H1 (cell line): ENCODE data around the gene PRSS38.

Experiments
- CREB1 ChIP-seq: IDR thresholded peaks from 2 replicates; pipeline ENCODE4 v1.6.1; 2012; ENCODE audit warnings: inconsistent platforms
- JUN ChIP-seq: IDR thresholded peaks from 2 replicates; pipeline ENCODE4 v1.6.1; 2011; ENCODE audit warnings: low read depth, mild to moderate bottlenecking, improper control_type of control experiment, low read length
- POLR2A ChIP-seq, 2 experiments: IDR thresholded peaks; 1 replicate in 1 of 2; 2 replicates in 1 of 2; pipeline ENCODE4 v1.6.1; 2011; ENCODE audit warnings: low read depth in 2 of 2, low read length in 2 of 2, mild to moderate bottlenecking in 2 of 2; ENCODE audit errors: control extremely low read depth in 1 of 2
- POLR2AphosphoS5 ChIP-seq: IDR thresholded peaks from 2 replicates; pipeline ENCODE4 v1.6.1; 2011; ENCODE audit warnings: low read depth, low read length
- TF ChIP-seq, protein P1 (sequence below), 3 experiments: IDR thresholded peaks; 1 replicate in 2 of 3; 2 replicates in 1 of 3; pipeline versions ENCODE4 v1.5.1 to v1.6.1; 2011; ENCODE audit warnings: low read length in 3 of 3, mild to moderate bottlenecking in 3 of 3, inconsistent platforms in 2 of 3, low read depth in 1 of 3, moderate library complexity in 1 of 3; ENCODE audit not compliant: insufficient read depth in 1 of 3; ENCODE audit errors: control extremely low read depth in 1 of 3
- TF ChIP-seq, protein P2 (sequence below): IDR thresholded peaks from 2 replicates; pipeline ENCODE4 v1.6.1; 2011; ENCODE audit warnings: low read length, improper control_type of control experiment

DNA sequence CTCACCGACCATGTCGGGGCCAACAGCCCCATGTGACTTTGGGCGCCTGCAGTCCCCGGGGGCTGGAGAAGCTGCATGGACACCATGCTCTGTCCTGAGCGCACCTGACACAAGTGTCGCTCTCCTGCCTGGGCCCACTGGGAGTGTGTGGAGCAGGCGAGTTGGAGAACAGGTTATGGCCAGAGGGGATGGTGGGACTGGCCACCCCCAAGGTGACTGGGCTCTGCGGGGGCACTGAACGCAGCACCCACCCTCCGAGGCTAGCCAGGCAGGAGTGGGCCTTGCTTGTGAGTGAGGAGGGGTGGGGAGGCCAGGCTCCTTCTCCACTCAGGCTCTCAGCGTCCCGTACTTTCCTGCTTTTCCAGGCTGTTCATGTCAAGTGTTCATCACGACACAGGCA is 44.7 kb upstream of the PRSS38 start:
- TF ChIP-seq POLR2A (IDR thresholded peaks at IDR 0.05; ENCODE audit: control extremely low read depth in 1 of 2, low read depth in 2 of 2, low read length in 2 of 2): no peak
- TF ChIP-seq CREB1: no peak
- TF ChIP-seq, protein P1, sequence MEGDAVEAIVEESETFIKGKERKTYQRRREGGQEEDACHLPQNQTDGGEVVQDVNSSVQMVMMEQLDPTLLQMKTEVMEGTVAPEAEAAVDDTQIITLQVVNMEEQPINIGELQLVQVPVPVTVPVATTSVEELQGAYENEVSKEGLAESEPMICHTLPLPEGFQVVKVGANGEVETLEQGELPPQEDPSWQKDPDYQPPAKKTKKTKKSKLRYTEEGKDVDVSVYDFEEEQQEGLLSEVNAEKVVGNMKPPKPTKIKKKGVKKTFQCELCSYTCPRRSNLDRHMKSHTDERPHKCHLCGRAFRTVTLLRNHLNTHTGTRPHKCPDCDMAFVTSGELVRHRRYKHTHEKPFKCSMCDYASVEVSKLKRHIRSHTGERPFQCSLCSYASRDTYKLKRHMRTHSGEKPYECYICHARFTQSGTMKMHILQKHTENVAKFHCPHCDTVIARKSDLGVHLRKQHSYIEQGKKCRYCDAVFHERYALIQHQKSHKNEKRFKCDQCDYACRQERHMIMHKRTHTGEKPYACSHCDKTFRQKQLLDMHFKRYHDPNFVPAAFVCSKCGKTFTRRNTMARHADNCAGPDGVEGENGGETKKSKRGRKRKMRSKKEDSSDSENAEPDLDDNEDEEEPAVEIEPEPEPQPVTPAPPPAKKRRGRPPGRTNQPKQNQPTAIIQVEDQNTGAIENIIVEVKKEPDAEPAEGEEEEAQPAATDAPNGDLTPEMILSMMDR (IDR thresholded peaks at IDR 0.05; ENCODE audit: control extremely low read depth in 1 of 3, insufficient read depth in 1 of 3, low read depth in 1 of 3, low read length in 3 of 3): no peak
- no peak for TF ChIP-seq JUN
- TF ChIP-seq, protein P2, sequence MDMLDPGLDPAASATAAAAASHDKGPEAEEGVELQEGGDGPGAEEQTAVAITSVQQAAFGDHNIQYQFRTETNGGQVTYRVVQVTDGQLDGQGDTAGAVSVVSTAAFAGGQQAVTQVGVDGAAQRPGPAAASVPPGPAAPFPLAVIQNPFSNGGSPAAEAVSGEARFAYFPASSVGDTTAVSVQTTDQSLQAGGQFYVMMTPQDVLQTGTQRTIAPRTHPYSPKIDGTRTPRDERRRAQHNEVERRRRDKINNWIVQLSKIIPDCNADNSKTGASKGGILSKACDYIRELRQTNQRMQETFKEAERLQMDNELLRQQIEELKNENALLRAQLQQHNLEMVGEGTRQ: no peak
- no peak for TF ChIP-seq POLR2AphosphoS5
